Dermis lymphatic vessel endothelial cell (primary cell): ENCODE results near the gene GGA1. TPM values are rescaled to one million over a fixed set of nuclear protein-coding genes. Genes with fewer than 3 reads are reported as not detected.

Experiments used
- total RNA-seq: library from RNA; depleted of rRNA; stranded (reverse); fragments of >200 nt; gene quantifications from 2 replicates; pipeline ENCODE4 v1.2.1, GENCODE V29; 2014

GGA1 gene, protein sequence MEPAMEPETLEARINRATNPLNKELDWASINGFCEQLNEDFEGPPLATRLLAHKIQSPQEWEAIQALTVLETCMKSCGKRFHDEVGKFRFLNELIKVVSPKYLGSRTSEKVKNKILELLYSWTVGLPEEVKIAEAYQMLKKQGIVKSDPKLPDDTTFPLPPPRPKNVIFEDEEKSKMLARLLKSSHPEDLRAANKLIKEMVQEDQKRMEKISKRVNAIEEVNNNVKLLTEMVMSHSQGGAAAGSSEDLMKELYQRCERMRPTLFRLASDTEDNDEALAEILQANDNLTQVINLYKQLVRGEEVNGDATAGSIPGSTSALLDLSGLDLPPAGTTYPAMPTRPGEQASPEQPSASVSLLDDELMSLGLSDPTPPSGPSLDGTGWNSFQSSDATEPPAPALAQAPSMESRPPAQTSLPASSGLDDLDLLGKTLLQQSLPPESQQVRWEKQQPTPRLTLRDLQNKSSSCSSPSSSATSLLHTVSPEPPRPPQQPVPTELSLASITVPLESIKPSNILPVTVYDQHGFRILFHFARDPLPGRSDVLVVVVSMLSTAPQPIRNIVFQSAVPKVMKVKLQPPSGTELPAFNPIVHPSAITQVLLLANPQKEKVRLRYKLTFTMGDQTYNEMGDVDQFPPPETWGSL
- 66.3 and 126 TPM in 2 replicates for total RNA-seq

GRCh38 chr22:37608477-37609239 is at the start of gene GGA1:
TSS of gene GGA1 (plus strand) at chr22:37608834. CDS start at chr22:37608861, 27 bp downstream.

DNA sequence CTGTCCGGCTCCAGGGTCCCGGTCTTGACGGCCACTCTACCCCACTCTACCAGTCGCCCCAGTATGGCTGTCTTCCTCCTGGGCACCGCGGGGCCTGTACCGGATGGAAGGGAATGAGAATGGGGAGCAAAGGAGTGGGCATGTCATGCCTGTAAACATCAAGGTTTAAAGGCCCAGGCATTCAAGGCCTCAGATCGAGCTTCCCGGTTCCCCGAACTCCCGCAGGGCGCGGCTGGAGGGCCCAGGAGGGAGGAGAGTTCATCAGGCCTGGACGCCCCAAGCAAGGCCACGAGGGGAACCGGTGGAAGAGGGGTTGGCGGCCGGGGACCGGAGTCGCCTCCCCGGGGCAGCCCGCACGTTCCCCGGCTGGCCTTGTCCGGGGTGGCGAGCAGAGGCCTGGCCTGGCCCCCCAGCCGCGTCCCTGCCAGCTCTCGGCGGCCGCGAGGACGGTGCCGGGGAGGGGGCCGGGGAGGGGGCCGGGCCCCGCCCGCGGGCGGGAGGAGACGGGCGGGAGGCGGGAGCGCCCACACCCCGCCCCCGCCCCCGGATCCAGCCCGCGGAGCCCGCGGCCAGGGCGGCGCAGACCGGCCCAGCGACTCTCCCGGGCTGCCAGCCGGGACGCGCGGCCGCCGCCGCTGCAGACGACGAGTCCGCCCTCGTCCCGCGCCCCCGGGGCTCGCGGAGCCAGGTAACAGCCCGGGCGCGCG is 48.6 kb upstream of the GGA1 start, which contains the start of gene CDC42EP1:
Gene CDC42EP1, plus strand, starts transcription at position 580 of the 707 bp plus-strand sequence. CDS start 5,870 bp downstream, outside the sequence.

DNA sequence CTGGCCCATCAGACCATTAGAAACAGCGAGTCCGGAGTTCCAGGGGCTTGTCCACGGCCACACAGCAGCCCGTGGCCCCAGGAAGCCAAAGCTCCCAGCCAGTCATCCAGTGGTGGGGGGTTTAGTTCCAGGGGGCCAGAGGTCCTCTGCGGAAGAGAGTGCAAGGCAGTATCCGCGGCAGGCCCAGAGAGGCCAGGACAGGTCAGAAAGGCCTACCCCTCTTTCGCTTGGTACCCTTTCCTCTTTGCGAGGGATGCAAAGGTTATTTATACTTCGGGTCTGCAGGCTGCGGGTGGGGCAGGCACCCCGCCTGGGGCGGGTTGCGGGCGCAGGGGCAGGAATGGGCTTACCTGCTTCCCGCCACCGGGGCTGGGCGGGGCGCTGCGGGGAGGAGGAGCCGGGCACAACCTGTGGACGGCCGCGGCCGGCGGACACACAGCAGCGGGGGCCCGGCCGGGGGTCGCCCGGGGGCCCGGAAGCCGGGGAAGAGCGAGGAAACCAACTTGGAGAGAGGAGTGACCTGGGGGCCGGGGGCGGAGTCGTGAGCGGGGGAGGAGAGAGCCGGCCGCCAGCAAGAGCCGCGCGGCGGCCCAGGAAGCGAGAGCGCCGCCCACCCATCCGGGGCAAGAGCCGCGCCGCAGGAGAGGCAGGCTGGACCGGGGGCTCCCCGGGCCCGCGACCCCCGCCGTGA is 30.6 kb downstream of the GGA1 start, which contains the start of gene SH3BP1:
Gene SH3BP1, plus strand, starts transcription at position 600 of the 691 bp plus-strand sequence. CDS start 119 bp downstream, outside the sequence.

GRCh38 chr22:37658133-37659065 is 49.8 kb downstream of the GGA1 start, which contains the start of gene PDXP:
TSS of gene PDXP (plus strand) at chr22:37658723. CDS start at chr22:37658783, 60 bp downstream.

DNA sequence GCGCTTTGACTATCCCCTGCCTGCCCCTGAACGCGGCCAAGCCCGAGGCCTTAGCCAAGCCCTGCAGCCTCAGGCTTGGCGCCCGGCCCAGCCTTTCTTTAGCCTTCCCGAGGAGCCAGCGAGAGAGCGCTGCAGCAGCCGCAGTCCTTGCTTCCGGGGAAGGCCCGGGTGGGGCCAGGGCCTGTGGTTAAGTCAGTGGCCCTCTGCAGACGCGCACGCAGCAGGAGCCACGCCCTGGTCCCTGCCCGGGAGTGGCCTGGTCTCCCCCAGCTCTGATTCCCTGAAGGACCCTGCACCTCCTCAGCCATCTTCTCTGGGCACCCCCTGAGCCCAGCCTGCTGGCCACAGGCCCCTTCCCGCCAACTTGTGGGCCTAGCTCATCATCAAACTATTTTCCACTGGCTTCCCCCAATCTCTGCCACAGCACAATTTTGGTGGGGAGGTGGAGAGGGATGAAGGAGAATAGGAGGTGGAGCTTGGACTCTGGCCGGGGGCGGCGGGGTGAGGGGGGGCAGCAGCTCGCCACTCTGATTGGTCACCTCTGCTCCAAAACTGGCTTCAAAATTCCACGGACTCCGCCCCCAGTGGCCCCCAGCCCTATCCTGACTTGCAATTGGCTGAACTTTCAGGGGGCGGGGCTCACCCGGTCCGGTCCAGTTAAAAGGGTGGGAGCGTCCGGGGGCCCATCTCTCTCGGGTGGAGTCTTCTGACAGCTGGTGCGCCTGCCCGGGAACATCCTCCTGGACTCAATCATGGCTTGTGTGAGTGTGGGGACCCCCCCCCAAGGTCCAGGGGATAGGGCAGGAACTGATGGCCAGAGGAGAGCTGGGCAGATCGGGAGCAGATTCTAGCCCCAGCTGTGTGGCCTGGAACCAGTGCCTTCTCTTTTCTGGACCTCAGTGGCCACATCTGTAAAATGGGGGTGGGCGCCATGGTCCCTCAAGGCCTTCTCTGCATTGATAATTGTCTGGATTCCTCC is 66.6 kb downstream of the GGA1 start, which contains the start of gene LGALS1:
Gene LGALS1, plus strand, starts transcription at position 686 of the 979 bp plus-strand sequence. Its CDS starts 67 bp downstream, at position 753.

Other genes with a start within 250 kb of the GGA1 start
- gene ELFN2, start 181.4 kb upstream of the GGA1 start, total RNA-seq, result under 0.01 TPM in 1 of 2 replicates, not detected in the other
- gene MFNG, start 122.5 kb upstream of the GGA1 start, total RNA-seq, result 105 and 133 TPM in 2 replicates
- 50.7 and 70.0 TPM in 2 replicates for gene CARD10, start 89.4 kb upstream of the GGA1 start, total RNA-seq
- 6.9 and 8.2 TPM in 2 replicates for gene CDC42EP1, start 48.4 kb upstream of the GGA1 start, total RNA-seq
- not detected in 2 replicates for gene LGALS2, start 28.7 kb upstream of the GGA1 start, total RNA-seq
- gene SH3BP1, start 30.8 kb downstream of the GGA1 start, total RNA-seq, result 0.54 and 1.4 TPM in 2 replicates
- gene PDXP, start 49.9 kb downstream of the GGA1 start, total RNA-seq, result 4.7 and 6.1 TPM in 2 replicates
- 2,994 and 4,027 TPM in 2 replicates for gene LGALS1, start 66.8 kb downstream of the GGA1 start, total RNA-seq
- gene NOL12, start 77.5 kb downstream of the GGA1 start, total RNA-seq, result 19.1 and 19.4 TPM in 2 replicates
- gene TRIOBP, start 88.2 kb downstream of the GGA1 start, total RNA-seq, result 116 and 141 TPM in 2 replicates
- gene GCAT, start 199.1 kb downstream of the GGA1 start, total RNA-seq, result 11.9 and 13.5 TPM in 2 replicates
- gene GALR3, start 214.5 kb downstream of the GGA1 start, total RNA-seq, result 0.11 TPM in 1 of 2 replicates, not detected in the other
- gene ANKRD54, start 235.5 kb downstream of the GGA1 start, total RNA-seq, result 16.5 and 16.7 TPM in 2 replicates
- gene EIF3L, start 240.6 kb downstream of the GGA1 start, total RNA-seq, result 400 and 450 TPM in 2 replicates